ENCODE data around the gene GRAMD4. TPM values are rescaled to one million over a fixed set of nuclear protein-coding genes. Genes with fewer than 3 reads are reported as not detected.

The GRAMD4 gene
- total and polyA plus RNA-seq, 10 of the 15 experiments (the other 5 are each of a cell fraction or from before 2014, with no cell fraction given), result 0.21 to 45.5 (median 10.6) TPM

DNA sequence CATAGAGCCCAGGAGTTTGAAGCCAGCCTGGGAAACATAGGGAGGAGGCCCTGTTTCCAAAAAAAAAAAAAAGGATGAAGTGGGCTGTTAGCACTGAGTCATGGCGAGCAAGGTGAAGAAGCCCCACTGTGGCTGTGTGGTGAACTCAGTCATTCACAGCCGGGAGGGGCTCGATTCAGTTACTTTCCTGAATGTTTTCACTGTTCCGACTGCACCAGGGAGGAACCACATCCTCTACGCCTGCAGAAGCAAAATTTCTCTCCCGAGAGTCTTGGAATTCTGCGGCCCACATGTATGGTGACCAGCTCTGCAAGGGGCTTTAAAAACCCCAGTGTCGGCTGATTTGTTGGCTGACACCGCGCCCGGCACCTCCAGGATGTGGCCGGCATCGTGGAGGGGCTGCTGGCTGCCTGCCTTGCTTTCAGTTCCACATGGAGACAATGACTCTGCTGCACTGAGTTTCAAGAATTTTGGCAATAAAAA is 27.8 kb upstream of the GRAMD4 start (continued):
- TF ChIP-seq NR2F1 (conservative IDR thresholded peaks at IDR 0.05) (peak; percentile 45; the same call in 1 of the 2 replicates), YBX1 (IDR thresholded peaks at IDR 0.05) (no peak), EP300 (IDR thresholded peaks at IDR 0.05; ENCODE audit: borderline replicate concordance in 1 of 2, control insufficient read depth in 1 of 2, low read depth in 2 of 2, low read length in 2 of 2) (peak; percentile 15 to 66; a peak in 1 of 4 replicates), JUND (IDR thresholded peaks at IDR 0.05; ENCODE audit: low read depth, low read length) (no peak), CEBPB (IDR thresholded peaks at IDR 0.05; ENCODE audit: borderline replicate concordance in 1 of 2, low read depth in 2 of 2, low read length in 2 of 2) (no peak), MXI1 (IDR thresholded peaks at IDR 0.05; ENCODE audit: low read depth, low read length) (peak; percentile 71), SUZ12 (IDR thresholded peaks at IDR 0.05; ENCODE audit: unreplicated experiment) (no peak), RCOR1 (conservative IDR thresholded peaks at IDR 0.05; ENCODE audit: low read depth, low read length) (no peak), ZSCAN29 (IDR thresholded peaks at IDR 0.05) (no peak), ZNF24 (IDR thresholded peaks at IDR 0.05) (no peak), FOXK2 (IDR thresholded peaks at IDR 0.05) (no peak), SMAD1 (IDR thresholded peaks at IDR 0.05; ENCODE audit: low read depth, partially characterized antibody) (no peak), HCFC1 (IDR thresholded peaks at IDR 0.05; ENCODE audit: low read length) (no peak), MYB (IDR thresholded peaks at IDR 0.05; ENCODE audit: borderline replicate concordance, low read depth, low read length) (no peak)
- TF ChIP-seq, protein P1, sequence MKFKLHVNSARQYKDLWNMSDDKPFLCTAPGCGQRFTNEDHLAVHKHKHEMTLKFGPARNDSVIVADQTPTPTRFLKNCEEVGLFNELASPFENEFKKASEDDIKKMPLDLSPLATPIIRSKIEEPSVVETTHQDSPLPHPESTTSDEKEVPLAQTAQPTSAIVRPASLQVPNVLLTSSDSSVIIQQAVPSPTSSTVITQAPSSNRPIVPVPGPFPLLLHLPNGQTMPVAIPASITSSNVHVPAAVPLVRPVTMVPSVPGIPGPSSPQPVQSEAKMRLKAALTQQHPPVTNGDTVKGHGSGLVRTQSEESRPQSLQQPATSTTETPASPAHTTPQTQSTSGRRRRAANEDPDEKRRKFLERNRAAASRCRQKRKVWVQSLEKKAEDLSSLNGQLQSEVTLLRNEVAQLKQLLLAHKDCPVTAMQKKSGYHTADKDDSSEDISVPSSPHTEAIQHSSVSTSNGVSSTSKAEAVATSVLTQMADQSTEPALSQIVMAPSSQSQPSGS (IDR thresholded peaks at IDR 0.05; ENCODE audit: low read length), result no peak; the same call in 1 of the 2 replicates
- TF ChIP-seq, protein P2, sequence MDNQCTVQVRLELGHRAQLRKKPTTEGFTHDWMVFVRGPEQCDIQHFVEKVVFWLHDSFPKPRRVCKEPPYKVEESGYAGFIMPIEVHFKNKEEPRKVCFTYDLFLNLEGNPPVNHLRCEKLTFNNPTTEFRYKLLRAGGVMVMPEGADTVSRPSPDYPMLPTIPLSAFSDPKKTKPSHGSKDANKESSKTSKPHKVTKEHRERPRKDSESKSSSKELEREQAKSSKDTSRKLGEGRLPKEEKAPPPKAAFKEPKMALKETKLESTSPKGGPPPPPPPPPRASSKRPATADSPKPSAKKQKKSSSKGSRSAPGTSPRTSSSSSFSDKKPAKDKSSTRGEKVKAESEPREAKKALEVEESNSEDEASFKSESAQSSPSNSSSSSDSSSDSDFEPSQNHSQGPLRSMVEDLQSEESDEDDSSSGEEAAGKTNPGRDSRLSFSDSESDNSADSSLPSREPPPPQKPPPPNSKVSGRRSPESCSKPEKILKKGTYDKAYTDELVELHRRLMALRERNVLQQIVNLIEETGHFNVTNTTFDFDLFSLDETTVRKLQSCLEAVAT (IDR thresholded peaks at IDR 0.05), result peak; percentile 40; the same call in 1 of the 2 replicates
- TF ChIP-seq, protein P3, sequence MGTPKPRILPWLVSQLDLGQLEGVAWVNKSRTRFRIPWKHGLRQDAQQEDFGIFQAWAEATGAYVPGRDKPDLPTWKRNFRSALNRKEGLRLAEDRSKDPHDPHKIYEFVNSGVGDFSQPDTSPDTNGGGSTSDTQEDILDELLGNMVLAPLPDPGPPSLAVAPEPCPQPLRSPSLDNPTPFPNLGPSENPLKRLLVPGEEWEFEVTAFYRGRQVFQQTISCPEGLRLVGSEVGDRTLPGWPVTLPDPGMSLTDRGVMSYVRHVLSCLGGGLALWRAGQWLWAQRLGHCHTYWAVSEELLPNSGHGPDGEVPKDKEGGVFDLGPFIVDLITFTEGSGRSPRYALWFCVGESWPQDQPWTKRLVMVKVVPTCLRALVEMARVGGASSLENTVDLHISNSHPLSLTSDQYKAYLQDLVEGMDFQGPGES (IDR thresholded peaks at IDR 0.05), result no peak
- TF ChIP-seq, protein P4, sequence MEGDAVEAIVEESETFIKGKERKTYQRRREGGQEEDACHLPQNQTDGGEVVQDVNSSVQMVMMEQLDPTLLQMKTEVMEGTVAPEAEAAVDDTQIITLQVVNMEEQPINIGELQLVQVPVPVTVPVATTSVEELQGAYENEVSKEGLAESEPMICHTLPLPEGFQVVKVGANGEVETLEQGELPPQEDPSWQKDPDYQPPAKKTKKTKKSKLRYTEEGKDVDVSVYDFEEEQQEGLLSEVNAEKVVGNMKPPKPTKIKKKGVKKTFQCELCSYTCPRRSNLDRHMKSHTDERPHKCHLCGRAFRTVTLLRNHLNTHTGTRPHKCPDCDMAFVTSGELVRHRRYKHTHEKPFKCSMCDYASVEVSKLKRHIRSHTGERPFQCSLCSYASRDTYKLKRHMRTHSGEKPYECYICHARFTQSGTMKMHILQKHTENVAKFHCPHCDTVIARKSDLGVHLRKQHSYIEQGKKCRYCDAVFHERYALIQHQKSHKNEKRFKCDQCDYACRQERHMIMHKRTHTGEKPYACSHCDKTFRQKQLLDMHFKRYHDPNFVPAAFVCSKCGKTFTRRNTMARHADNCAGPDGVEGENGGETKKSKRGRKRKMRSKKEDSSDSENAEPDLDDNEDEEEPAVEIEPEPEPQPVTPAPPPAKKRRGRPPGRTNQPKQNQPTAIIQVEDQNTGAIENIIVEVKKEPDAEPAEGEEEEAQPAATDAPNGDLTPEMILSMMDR (IDR thresholded peaks at IDR 0.05 in 2 of 3, conservative IDR thresholded peaks at IDR 0.05 in 1 of 3; ENCODE audit: control insufficient read depth in 2 of 3, extremely low read depth in 1 of 3, insufficient read depth in 1 of 3, low read depth in 3 of 3, low read length in 3 of 3), result no peak
- TF ChIP-seq, protein P5, sequence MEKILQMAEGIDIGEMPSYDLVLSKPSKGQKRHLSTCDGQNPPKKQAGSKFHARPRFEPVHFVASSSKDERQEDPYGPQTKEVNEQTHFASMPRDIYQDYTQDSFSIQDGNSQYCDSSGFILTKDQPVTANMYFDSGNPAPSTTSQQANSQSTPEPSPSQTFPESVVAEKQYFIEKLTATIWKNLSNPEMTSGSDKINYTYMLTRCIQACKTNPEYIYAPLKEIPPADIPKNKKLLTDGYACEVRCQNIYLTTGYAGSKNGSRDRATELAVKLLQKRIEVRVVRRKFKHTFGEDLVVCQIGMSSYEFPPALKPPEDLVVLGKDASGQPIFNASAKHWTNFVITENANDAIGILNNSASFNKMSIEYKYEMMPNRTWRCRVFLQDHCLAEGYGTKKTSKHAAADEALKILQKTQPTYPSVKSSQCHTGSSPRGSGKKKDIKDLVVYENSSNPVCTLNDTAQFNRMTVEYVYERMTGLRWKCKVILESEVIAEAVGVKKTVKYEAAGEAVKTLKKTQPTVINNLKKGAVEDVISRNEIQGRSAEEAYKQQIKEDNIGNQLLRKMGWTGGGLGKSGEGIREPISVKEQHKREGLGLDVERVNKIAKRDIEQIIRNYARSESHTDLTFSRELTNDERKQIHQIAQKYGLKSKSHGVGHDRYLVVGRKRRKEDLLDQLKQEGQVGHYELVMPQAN (conservative IDR thresholded peaks at IDR 0.05), result peak; percentile 63
- TF ChIP-seq, protein P6, sequence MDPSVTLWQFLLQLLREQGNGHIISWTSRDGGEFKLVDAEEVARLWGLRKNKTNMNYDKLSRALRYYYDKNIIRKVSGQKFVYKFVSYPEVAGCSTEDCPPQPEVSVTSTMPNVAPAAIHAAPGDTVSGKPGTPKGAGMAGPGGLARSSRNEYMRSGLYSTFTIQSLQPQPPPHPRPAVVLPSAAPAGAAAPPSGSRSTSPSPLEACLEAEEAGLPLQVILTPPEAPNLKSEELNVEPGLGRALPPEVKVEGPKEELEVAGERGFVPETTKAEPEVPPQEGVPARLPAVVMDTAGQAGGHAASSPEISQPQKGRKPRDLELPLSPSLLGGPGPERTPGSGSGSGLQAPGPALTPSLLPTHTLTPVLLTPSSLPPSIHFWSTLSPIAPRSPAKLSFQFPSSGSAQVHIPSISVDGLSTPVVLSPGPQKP (IDR thresholded peaks at IDR 0.05; ENCODE audit: low read depth, low read length), result no peak
